Stomach (tissue), 9 donors: ENCODE data around the gene SBF1. TPM values are rescaled to one million over a fixed set of nuclear protein-coding genes. Genes with fewer than 3 reads are reported as not detected.

ENCODE experiments used
- DNase-seq, 2 donors: peaks; one replicate each; pipeline versions ENCODE4 v3.0.0 to v3.0.0-alpha.2; 2013 to 2019
- H3K27ac ChIP-seq, 5 donors: fragments of 200-600 bp in 4 of 5; sonication (generic) in 4 of 5; one replicate each; pipeline ENCODE4 v1.5.1; 2013 to 2019; ENCODE audit warnings: mild to moderate bottlenecking in 1 of 5, moderate library complexity in 1 of 5
- H3K27me3 ChIP-seq, 3 donors: fragments of 200-600 bp; sonication (generic); one replicate each; pipeline ENCODE4 v1.5.1; 2017 to 2019; ENCODE audit warnings: mixed run types in 1 of 3
- H3K36me3 ChIP-seq, 4 donors: fragments of 200-600 bp; sonication (generic); 1 replicate in 3 of 4; 2 replicates in 1 of 4; pipeline ENCODE4 v1.5.1; 2016 to 2019
- H3K4me1 ChIP-seq, 4 donors: fragments of 200-600 bp; sonication (generic); one replicate each; pipeline ENCODE4 v1.5.1; 2016 to 2019
- H3K4me3 ChIP-seq, 4 donors: fragments of 200-600 bp; sonication (generic) in 3 of 4; one replicate each; pipeline ENCODE4 v1.5.1; 2016 to 2019; ENCODE audit warnings: mild to moderate bottlenecking in 1 of 4
- H3K9me3 ChIP-seq, 4 donors: fragments of 200-600 bp; sonication (generic); one replicate each; pipeline ENCODE4 v1.5.1; 2016 to 2019
- EP300 ChIP-seq: sonication (generic); formaldehyde crosslinking; IDR thresholded peaks from one replicate; pipeline ENCODE4 v1.6.1; 2017; ENCODE audit warnings: antibody characterized with exemption
- POLR2A ChIP-seq, 4 donors: fragments of 450-650 bp; IDR thresholded peaks; one replicate each; pipeline ENCODE4 v1.6.1; 2016; ENCODE audit warnings: antibody characterized with exemption in 4 of 4, control low read depth in 2 of 4, mild to moderate bottlenecking in 1 of 4, moderate library complexity in 1 of 4
- POLR2AphosphoS5 ChIP-seq, 3 donors: sonication (generic); formaldehyde crosslinking; IDR thresholded peaks; one replicate each; pipeline ENCODE4 v1.6.1; 2016; ENCODE audit warnings: antibody characterized with exemption in 3 of 3
- WGBS, 5 donors: extraction: QIAGEN DNeasy Blood & Tissue Kit in 3 of 5; methylation state at CpG; one replicate each; pipeline versions ENCODE4 v1.1.5 to v1.1.7; 2013 to 2018; 5-methylcytosine and 5-hydroxymethylcytosine counted together
- intact Hi-C: fragments of 100-400 bp; cut with DNase I; formaldehyde crosslinking; loops from one replicate; pipeline ENCODE4 v1.15.1; 2023; ENCODE audit warnings: low total_unique reads
- polyA plus RNA-seq, 3 donors: library from polyadenylated mRNA; stranded (reverse); fragments of 200-250 nt; gene quantifications; one replicate each; pipeline ENCODE4 v1.2.3, GENCODE V29; 2013
- total RNA-seq, 5 donors: library from RNA; depleted of rRNA; stranded (reverse); fragments of >200 nt; gene quantifications; one replicate each; pipeline versions ENCODE4 v1.1.0 to v1.2.3, GENCODE V29; 2014 to 2016
- TF ChIP-seq, protein P1 (sequence below), 7 experiments: fragments of 450-650 bp in 4 of 7; fragments of 200-600 bp in 3 of 7; sonication (generic) in 3 of 7; IDR thresholded peaks; one replicate each; pipeline ENCODE4 v1.5.1; 2016 to 2019; ENCODE audit warnings: antibody characterized with exemption in 7 of 7, control low read depth in 2 of 7, mild to moderate bottlenecking in 1 of 7
- donor health status: healthy with polysubstance abuse.
- donor health status: Bipolar disorder and iron deficiency.
- donor health status: healthy.

The SBF1 gene
- total and polyA plus RNA-seq, 8 donors, result 9.6 to 122 (median 50.6) TPM

DNA sequence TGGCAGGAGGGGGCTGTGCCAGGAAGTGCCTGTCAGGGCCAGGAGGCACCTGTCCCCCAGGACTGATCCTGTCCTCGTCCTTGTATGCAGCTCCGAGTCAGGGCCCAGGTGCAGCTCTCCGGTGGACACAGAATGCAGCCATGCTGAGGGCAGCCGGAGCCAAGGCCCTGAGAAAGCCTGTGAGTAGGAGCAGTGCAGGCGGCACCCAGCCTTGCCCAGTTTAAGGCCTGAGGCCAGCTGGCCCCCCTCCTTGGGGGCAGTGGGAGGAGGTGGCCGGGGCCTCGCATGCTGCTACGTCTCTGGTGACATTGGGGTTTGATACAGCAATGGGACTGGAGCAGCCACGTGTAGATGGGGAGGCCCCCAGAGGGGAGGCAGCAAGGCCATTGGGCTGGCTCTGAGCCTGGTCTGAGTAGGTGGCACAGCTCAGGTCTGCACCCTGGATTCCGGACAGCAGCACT is 34.9 kb downstream of the SBF1 start:
- TF ChIP-seq, protein P1, sequence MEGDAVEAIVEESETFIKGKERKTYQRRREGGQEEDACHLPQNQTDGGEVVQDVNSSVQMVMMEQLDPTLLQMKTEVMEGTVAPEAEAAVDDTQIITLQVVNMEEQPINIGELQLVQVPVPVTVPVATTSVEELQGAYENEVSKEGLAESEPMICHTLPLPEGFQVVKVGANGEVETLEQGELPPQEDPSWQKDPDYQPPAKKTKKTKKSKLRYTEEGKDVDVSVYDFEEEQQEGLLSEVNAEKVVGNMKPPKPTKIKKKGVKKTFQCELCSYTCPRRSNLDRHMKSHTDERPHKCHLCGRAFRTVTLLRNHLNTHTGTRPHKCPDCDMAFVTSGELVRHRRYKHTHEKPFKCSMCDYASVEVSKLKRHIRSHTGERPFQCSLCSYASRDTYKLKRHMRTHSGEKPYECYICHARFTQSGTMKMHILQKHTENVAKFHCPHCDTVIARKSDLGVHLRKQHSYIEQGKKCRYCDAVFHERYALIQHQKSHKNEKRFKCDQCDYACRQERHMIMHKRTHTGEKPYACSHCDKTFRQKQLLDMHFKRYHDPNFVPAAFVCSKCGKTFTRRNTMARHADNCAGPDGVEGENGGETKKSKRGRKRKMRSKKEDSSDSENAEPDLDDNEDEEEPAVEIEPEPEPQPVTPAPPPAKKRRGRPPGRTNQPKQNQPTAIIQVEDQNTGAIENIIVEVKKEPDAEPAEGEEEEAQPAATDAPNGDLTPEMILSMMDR (IDR thresholded peaks at IDR 0.05), result no peak
- no peak for TF ChIP-seq POLR2A (IDR thresholded peaks at IDR 0.05)
- no peak for TF ChIP-seq EP300
- Histone ChIP-seq H3K9me3 (no peaks in the 10 kb centered on the region), H3K4me3 (no peak overlapping the region), H3K36me3 (peaks cover 58 to 91% (median 89%) of the 10 kb centered on the region in 4 donors), H3K27me3 (no peaks in the 10 kb centered on the region), H3K4me1 (peaks cover 10 to 26% (median 17%) of the 10 kb centered on the region in 4 donors), H3K27ac (no peak overlapping the region)
- intact Hi-C loops, result no loop called here
- 50 to 78% (median 62%) methylated on average over 7 to 10 of the region's 10 CpGs for WGBS, 5 donors
- no peak for DNase-seq

DNA sequence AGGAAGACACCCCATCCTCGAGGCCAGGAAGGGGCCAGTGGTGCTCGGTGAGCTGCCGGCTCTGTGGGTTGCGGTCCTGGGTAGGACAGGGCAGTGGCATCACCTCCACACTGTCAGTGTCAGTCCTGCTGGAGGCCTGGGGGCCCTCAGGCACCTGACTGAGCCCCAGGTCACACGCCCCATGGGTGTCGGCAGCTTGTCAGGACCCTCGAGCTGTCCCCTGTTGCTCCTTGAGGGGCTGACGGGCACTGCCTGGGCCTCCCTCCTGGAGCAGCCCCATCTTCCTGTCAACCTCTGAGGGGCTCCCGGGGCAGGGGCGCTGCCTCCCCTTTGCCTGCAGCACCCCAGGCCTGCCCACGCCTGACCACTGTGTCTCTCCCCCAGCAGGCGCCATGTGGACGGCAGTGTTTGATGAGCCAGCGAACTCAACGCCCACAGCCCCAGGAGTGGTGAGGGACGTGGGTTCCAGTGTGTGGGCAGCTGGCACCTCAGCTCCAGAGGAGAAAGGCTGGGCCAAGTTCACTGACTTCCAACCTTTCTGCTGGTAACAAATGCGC is 35.4 kb downstream of the SBF1 start:
- Histone ChIP-seq H3K27ac (no peak overlapping the region), H3K9me3 (no peaks in the 10 kb centered on the region), H3K4me3 (no peak overlapping the region), H3K4me1 (peaks cover 5 to 21% (median 12%) of the 10 kb centered on the region in 4 donors), H3K36me3 (peaks cover 61 to 90% (median 89%) of the 10 kb centered on the region in 4 donors), H3K27me3 (no peaks in the 10 kb centered on the region)
- intact Hi-C loops, result no loop called here
- TF ChIP-seq, protein P1 (IDR thresholded peaks at IDR 0.05), result no peak
- no peak for TF ChIP-seq POLR2AphosphoS5 (IDR thresholded peaks at IDR 0.05)
- no peak for TF ChIP-seq POLR2A (IDR thresholded peaks at IDR 0.05)
- TF ChIP-seq EP300, result no peak
- 48 to 88% (median 78%) methylated on average over 5 to 17 of the region's 17 CpGs for WGBS, 5 donors
- DNase-seq, result no peak

DNA sequence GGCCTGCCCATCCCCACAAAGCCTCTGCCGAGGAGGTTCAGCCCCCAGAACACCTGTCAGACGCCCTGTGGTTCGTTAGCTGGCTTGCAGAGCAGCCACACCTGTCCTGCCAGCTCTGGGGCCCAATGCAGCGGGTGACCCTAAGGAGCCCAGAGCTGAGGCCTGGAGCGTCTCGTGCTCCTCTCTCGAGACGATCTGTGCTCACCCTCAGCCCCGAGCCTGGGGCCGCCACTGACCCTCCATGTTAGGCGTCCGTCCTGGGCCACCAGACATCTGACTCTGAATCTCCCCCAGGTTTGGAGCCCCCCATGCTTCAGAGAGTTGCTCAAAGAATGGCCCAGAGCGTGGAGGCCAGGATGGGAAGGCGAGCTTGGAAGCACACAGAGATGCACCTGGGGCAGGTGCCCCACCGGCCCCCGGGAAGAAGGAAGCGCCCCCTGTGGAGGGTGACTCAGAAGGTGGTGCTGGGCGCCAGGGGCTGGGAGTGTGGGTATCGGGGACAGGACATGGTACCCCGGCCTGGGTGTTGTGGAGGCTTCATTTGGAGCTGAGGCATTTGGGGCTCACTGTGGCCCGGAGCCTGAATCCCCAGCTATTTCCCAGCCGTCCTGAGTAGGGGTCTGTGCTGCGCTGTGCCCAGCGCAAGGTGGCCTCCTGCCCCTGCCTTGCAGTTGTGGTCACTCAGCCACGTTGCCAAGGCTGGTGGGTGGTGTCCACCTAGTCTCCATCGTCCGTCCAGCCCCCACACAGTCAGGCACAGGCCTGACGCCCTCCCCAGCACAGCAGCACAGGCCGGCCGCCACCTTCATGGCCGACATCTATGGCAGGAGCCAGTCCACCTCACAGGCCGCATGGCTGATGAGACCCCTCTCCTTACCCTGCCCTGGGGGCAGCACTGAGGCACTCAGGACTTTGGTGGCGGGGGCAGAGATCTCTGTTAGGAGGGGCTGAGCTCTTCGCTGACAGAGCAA is 36.2 kb downstream of the SBF1 start:
- Histone ChIP-seq H3K27me3 (no peaks in the 10 kb centered on the region), H3K27ac (no peak overlapping the region), H3K9me3 (no peaks in the 10 kb centered on the region), H3K4me3 (no peak overlapping the region), H3K4me1 (peaks cover 0 to 13% (median 4%) of the 10 kb centered on the region in 4 donors), H3K36me3 (peaks cover 61 to 88% (median 84%) of the 10 kb centered on the region in 4 donors)
- intact Hi-C loops, result no loop called here
- TF ChIP-seq POLR2AphosphoS5 (IDR thresholded peaks at IDR 0.05) (no peak), POLR2A (IDR thresholded peaks at IDR 0.05) (no peak), EP300 (no peak)
- TF ChIP-seq, protein P1 (IDR thresholded peaks at IDR 0.05), result no peak
- no peak for DNase-seq
- WGBS, 5 donors, result 85 to 88% (median 86%) methylated on average over 22 to 34 of the region's 34 CpGs

DNA sequence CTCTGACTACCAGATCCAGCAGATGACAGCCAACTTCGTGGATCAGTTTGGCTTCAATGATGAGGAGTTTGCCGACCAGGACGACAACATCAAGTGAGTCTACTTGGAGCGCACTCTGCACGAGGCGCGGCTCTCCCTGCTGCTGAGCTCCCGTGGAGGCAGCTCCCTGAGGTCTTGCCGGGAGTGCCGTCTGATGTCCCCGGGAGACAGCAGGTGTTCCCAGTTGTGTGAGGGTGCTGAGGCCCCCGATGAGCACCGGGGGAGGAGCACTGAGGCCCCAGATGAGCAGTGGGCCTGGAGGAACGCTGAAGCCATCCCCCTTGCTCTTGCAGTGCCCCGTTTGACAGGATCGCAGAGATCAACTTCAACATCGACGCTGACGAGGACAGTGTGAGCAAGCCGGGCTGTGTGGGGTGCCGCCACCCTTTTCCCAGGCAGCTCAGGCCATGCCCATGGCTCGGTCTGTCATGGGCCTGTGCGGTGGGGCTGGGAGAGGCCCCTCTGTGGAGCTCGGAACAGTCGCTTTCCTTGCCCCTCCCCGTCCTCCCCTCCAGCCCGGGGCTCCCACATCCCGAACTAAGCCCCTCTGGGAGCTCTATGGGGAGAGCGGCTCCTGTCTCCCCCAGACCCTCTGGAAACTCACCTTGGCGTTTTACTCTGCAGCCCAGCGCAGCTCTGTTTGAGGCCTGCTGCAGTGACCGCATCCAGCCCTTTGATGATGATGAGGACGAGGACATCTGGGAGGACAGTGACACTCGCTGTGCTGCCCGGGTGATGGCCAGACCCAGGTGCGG is 37.1 kb downstream of the SBF1 start:
- intact Hi-C loops, result no loop called here
- no peak for DNase-seq
- TF ChIP-seq POLR2AphosphoS5 (IDR thresholded peaks at IDR 0.05), result no peak
- no peak for TF ChIP-seq POLR2A (IDR thresholded peaks at IDR 0.05)
- TF ChIP-seq EP300, result no peak
- TF ChIP-seq, protein P1 (IDR thresholded peaks at IDR 0.05), result no peak
- H3K36me3 ChIP-seq, result peaks cover 64 to 85% (median 82%) of the 10 kb centered on the region in 4 donors
- H3K4me3 ChIP-seq, result no peak overlapping the region
- peaks cover 0 to 6% (median 0%) of the 10 kb centered on the region in 4 donors for H3K4me1 ChIP-seq
- no peaks in the 10 kb centered on the region for H3K9me3 ChIP-seq
- no peak overlapping the region for H3K27ac ChIP-seq
- H3K27me3 ChIP-seq, result no peaks in the 10 kb centered on the region
- WGBS, 5 donors, result 85 to 91% (median 89%) methylated on average over 27 to 36 of the region's 36 CpGs
